GM12865 (cell line): ENCODE data around the gene YTHDC1.
A peak's percentile ranks its signal among the peaks of the same experiment; 100 is the strongest.
"Not testable (repeated sequence)": the region's sequence is repeated elsewhere in the genome, so short reads cannot be mapped to it uniquely, and the experiment has no call there.

Source experiments
- DNase-seq: peaks from one replicate; pipeline ENCODE4 v3.0.0; 2010; ENCODE audit warnings: low read depth
- H3K4me3 ChIP-seq: 2 replicates; pipeline ENCODE4 v1.5.1; 2011; ENCODE audit warnings: mild to moderate bottlenecking, low read depth, low read length, control low read depth
- CTCF ChIP-seq: IDR thresholded peaks from 2 replicates; pipeline ENCODE4 v1.5.1; 2011; ENCODE audit warnings: low read length, control low read depth, low read depth, inconsistent platforms; ENCODE audit not compliant: insufficient read depth; ENCODE audit errors: missing control alignments

Gene YTHDC1

GRCh38 chr4:68283714-68284113, 66.2 kb downstream of the YTHDC1 start:
- no peak for DNase-seq
- TF ChIP-seq CTCF, result no peak
- no peak overlapping the region for H3K4me3 ChIP-seq

- no peak for TF ChIP-seq CTCF
- DNase-seq, result no peak
- no peak overlapping the region for H3K4me3 ChIP-seq
Measured at GRCh38 chr4:68283095-68283494, 66.8 kb downstream of the YTHDC1 start.

- H3K4me3 ChIP-seq, DNase-seq: not testable (repeated sequence)
Measured at GRCh38 chr4:68281796-68282740, 67.8 kb downstream of the YTHDC1 start.

GRCh38 chr4:68278029-68278428, 71.9 kb downstream of the YTHDC1 start:
- no peak overlapping the region for H3K4me3 ChIP-seq

GRCh38 chr4:68277627-68278026, 72.3 kb downstream of the YTHDC1 start:
- DNase-seq, result no peak
- TF ChIP-seq CTCF, result no peak
- H3K4me3 ChIP-seq, result no peak overlapping the region

More at GRCh38 chr4:68278029-68278428, 71.9 kb downstream of the YTHDC1 start:
- TF ChIP-seq CTCF, result no peak
- DNase-seq, result no peak

- H3K4me3 ChIP-seq, result no peak overlapping the region
- TF ChIP-seq CTCF, result no peak
- DNase-seq, result no peak
Measured at GRCh38 chr4:68272860-68273259, 77.0 kb downstream of the YTHDC1 start.

GRCh38 chr4:68272380-68272779, 77.5 kb downstream of the YTHDC1 start:
- DNase-seq, result peak; percentile 24
- no peak for TF ChIP-seq CTCF
- H3K4me3 ChIP-seq, result no peak overlapping the region; the same call in 1 of the 2 replicates
